Neural cell (in vitro differentiated cells): ENCODE results near the gene MCFD2. TPM values are rescaled to one million over a fixed set of nuclear protein-coding genes. Genes with fewer than 3 reads are reported as not detected.
"Not testable (repeated sequence)": the region's sequence is repeated elsewhere in the genome, so short reads cannot be mapped to it uniquely, and the experiment has no call there.

Source experiments
- H2AFZ ChIP-seq: fragments of 200-600, 300-800 bp; sonication (generic), shearing (Covaris generic); 2 replicates; pipeline ENCODE4 v1.6.0; 2014; ENCODE audit warnings: low read depth, mild to moderate bottlenecking, antibody characterized with exemption, low read length, moderate library complexity
- H3F3A ChIP-seq: fragments of 200-600 bp; shearing (Covaris generic); 2 replicates; pipeline ENCODE4 v1.6.1; 2016; ENCODE audit warnings: mild to moderate bottlenecking, moderate library complexity, mixed read lengths, antibody characterized with exemption, low read length; ENCODE audit not compliant: insufficient read depth, poor library complexity, severe bottlenecking
- H3K27ac ChIP-seq: fragments of 200-600, 300-800 bp; sonication (generic), shearing (Covaris generic); 2 replicates; pipeline ENCODE4 v1.5.1; 2014; ENCODE audit warnings: mild to moderate bottlenecking, low read length, moderate library complexity
- H3K27me3 ChIP-seq: fragments of 300-800, 200-600 bp; sonication (generic), shearing (Covaris generic); 2 replicates; pipeline ENCODE4 v1.6.0; 2014; ENCODE audit warnings: mild to moderate bottlenecking, low read depth, low read length, moderate library complexity; ENCODE audit not compliant: insufficient read depth
- H3K36me3 ChIP-seq: fragments of 300-800, 200-600 bp; sonication (generic), shearing (Covaris generic); 2 replicates; pipeline ENCODE4 v1.5.1; 2014; ENCODE audit warnings: mild to moderate bottlenecking, antibody characterized with exemption, low read length, moderate library complexity; ENCODE audit not compliant: insufficient read depth
- H3K4me2 ChIP-seq: fragments of 300-800, 200-600 bp; sonication (generic), shearing (Covaris generic); 2 replicates; pipeline ENCODE4 v1.6.0; 2014; ENCODE audit warnings: mild to moderate bottlenecking, low read length
- H3K4me3 ChIP-seq: fragments of 300-800, 200-600 bp; sonication (generic), shearing (Covaris generic); 2 replicates; pipeline ENCODE4 v1.5.1; 2014; ENCODE audit warnings: mild to moderate bottlenecking, low read length, moderate library complexity
- H3K79me2 ChIP-seq: fragments of 200-600 bp; shearing (Covaris generic); replicated peaks from 2 replicates; pipeline ENCODE4 v1.6.0; 2014; ENCODE audit warnings: mild to moderate bottlenecking, low read length, moderate library complexity; ENCODE audit not compliant: insufficient read depth
- H3K9ac ChIP-seq: fragments of 300-800, 200-600 bp; sonication (generic), shearing (Covaris generic); 2 replicates; pipeline ENCODE4 v1.6.1; 2016; ENCODE audit warnings: mild to moderate bottlenecking, low read length, mixed read lengths
- H3K9me2 ChIP-seq: fragments of 200-600 bp; shearing (Covaris generic); 2 replicates; pipeline ENCODE4 v1.6.1; 2016; ENCODE audit warnings: mild to moderate bottlenecking, low read length, mixed read lengths; ENCODE audit not compliant: insufficient read depth
- H3K9me3 ChIP-seq: fragments of 200-600, 300-800 bp; sonication (generic), shearing (Covaris generic); 2 replicates; pipeline ENCODE4 v1.6.1; 2016; ENCODE audit warnings: mild to moderate bottlenecking, mixed run types, low read length, moderate library complexity, mixed read lengths
- H4K20me1 ChIP-seq: fragments of 200-600 bp; shearing (Covaris generic); 2 replicates; pipeline ENCODE4 v1.6.1; 2016; ENCODE audit warnings: mild to moderate bottlenecking, mixed run types; ENCODE audit not compliant: insufficient read depth
- EP300 ChIP-seq: fragments of 450-650 bp; conservative IDR thresholded peaks from 2 replicates; pipeline ENCODE4 v1.6.1; 2014; ENCODE audit warnings: antibody characterized with exemption, mild to moderate bottlenecking, moderate library complexity; ENCODE audit not compliant: poor library complexity, severe bottlenecking
- EZH2 ChIP-seq: fragments of 200-600, 300-800 bp; shearing (Covaris generic), sonication (generic); IDR thresholded peaks from 2 replicates; pipeline ENCODE4 v1.6.1; 2014; ENCODE audit warnings: antibody characterized with exemption, low read length, borderline replicate concordance, mild to moderate bottlenecking; ENCODE audit not compliant: insufficient read depth, poor library complexity, severe bottlenecking
- MXI1 ChIP-seq: fragments of 450-650 bp; conservative IDR thresholded peaks from 2 replicates; pipeline ENCODE4 v1.6.1; 2014; ENCODE audit warnings: antibody characterized with exemption, mild to moderate bottlenecking; ENCODE audit not compliant: poor library complexity, severe bottlenecking
- POLR2AphosphoS5 ChIP-seq: IDR thresholded peaks from 2 replicates; pipeline ENCODE4 v1.6.1; 2012
- RAD21 ChIP-seq: fragments of 450-650 bp; conservative IDR thresholded peaks from 2 replicates; pipeline ENCODE4 v1.6.1; 2014; ENCODE audit warnings: antibody characterized with exemption, mild to moderate bottlenecking, moderate library complexity
- SMC3 ChIP-seq: fragments of 450-650 bp; conservative IDR thresholded peaks from 2 replicates; pipeline ENCODE4 v1.6.1; 2014; ENCODE audit warnings: antibody characterized with exemption, mild to moderate bottlenecking, moderate library complexity; ENCODE audit not compliant: poor library complexity
- TAF1 ChIP-seq: IDR thresholded peaks from 2 replicates; pipeline ENCODE4 v1.6.1; 2012; ENCODE audit warnings: low read depth
- polyA plus RNA-seq: library from polyadenylated mRNA; depleted of rRNA; stranded (reverse); fragments of >200 nt; gene quantifications from 2 replicates; pipeline ENCODE4 v1.2.3, GENCODE V29; 2014
- TF ChIP-seq, protein P1 (sequence below): fragments of 450-650 bp; IDR thresholded peaks from 2 replicates; pipeline ENCODE4 v1.5.1; 2014; ENCODE audit warnings: antibody characterized with exemption, mild to moderate bottlenecking, moderate library complexity; ENCODE audit not compliant: poor library complexity, severe bottlenecking
- TF ChIP-seq, protein P2 (sequence below): IDR thresholded peaks from 2 replicates; pipeline ENCODE4 v1.6.1; 2012; ENCODE audit warnings: borderline replicate concordance

Gene MCFD2
- polyA plus RNA-seq, 1 donor from 2014 or later: 78.8 TPM

DNA sequence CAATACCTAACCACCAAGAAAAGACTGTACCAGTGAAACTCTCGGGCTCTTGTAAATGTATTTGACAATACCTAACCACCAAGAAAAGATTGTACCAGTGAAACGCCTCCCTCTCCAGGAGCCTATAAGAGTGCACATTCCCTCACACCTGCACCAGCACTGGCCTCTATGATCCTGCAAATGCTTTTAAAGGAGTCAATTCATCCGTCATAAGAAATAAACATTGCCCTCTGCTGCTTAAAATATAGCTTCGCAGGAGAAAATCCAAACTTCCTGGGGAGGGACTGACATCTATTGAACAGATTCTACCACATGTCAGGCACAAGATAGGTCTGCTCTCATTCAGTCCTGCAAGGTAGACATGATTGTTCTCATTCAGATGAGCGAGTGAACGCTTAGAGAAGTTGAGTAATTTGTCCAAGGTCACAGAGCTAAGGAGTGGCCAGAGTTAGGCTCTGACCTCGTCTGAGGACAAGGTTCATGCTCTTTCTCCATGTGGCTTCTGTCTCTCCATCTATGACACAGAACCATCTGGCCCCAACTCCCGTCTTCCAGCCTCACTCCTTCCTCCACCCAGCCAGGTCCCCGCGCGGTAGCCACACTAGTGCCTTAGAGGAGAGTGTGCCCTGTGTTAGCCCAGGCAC lies 38.7 kb downstream of the MCFD2 start:
- Histone ChIP-seq H4K20me1 (no peaks in the 10 kb centered on the region), H3K9me2 (no peaks in the 10 kb centered on the region), H3K36me3 (no peaks in the 10 kb centered on the region), H3F3A (no peaks in the 10 kb centered on the region), H3K9me3 (no peaks in the 10 kb centered on the region), H3K27ac (no peak overlapping the region), H3K4me3 (no peak overlapping the region), H3K9ac (no peak overlapping the region), H3K27me3 (no peaks in the 10 kb centered on the region), H2AFZ (no peak overlapping the region), H3K79me2 (no peaks in the 10 kb centered on the region), H3K4me2 (no peak overlapping the region)
- peak; percentile 53 for TF ChIP-seq RAD21
- no peak for TF ChIP-seq EZH2
- TF ChIP-seq TAF1: no peak
- TF ChIP-seq, protein P1, sequence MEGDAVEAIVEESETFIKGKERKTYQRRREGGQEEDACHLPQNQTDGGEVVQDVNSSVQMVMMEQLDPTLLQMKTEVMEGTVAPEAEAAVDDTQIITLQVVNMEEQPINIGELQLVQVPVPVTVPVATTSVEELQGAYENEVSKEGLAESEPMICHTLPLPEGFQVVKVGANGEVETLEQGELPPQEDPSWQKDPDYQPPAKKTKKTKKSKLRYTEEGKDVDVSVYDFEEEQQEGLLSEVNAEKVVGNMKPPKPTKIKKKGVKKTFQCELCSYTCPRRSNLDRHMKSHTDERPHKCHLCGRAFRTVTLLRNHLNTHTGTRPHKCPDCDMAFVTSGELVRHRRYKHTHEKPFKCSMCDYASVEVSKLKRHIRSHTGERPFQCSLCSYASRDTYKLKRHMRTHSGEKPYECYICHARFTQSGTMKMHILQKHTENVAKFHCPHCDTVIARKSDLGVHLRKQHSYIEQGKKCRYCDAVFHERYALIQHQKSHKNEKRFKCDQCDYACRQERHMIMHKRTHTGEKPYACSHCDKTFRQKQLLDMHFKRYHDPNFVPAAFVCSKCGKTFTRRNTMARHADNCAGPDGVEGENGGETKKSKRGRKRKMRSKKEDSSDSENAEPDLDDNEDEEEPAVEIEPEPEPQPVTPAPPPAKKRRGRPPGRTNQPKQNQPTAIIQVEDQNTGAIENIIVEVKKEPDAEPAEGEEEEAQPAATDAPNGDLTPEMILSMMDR: peak; percentile 52
- TF ChIP-seq MXI1: no peak
- peak; percentile 52 for TF ChIP-seq SMC3
- TF ChIP-seq, protein P2, sequence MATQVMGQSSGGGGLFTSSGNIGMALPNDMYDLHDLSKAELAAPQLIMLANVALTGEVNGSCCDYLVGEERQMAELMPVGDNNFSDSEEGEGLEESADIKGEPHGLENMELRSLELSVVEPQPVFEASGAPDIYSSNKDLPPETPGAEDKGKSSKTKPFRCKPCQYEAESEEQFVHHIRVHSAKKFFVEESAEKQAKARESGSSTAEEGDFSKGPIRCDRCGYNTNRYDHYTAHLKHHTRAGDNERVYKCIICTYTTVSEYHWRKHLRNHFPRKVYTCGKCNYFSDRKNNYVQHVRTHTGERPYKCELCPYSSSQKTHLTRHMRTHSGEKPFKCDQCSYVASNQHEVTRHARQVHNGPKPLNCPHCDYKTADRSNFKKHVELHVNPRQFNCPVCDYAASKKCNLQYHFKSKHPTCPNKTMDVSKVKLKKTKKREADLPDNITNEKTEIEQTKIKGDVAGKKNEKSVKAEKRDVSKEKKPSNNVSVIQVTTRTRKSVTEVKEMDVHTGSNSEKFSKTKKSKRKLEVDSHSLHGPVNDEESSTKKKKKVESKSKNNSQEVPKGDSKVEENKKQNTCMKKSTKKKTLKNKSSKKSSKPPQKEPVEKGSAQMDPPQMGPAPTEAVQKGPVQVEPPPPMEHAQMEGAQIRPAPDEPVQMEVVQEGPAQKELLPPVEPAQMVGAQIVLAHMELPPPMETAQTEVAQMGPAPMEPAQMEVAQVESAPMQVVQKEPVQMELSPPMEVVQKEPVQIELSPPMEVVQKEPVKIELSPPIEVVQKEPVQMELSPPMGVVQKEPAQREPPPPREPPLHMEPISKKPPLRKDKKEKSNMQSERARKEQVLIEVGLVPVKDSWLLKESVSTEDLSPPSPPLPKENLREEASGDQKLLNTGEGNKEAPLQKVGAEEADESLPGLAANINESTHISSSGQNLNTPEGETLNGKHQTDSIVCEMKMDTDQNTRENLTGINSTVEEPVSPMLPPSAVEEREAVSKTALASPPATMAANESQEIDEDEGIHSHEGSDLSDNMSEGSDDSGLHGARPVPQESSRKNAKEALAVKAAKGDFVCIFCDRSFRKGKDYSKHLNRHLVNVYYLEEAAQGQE: no peak
- no peak for TF ChIP-seq EP300
- TF ChIP-seq POLR2AphosphoS5: no peak

DNA sequence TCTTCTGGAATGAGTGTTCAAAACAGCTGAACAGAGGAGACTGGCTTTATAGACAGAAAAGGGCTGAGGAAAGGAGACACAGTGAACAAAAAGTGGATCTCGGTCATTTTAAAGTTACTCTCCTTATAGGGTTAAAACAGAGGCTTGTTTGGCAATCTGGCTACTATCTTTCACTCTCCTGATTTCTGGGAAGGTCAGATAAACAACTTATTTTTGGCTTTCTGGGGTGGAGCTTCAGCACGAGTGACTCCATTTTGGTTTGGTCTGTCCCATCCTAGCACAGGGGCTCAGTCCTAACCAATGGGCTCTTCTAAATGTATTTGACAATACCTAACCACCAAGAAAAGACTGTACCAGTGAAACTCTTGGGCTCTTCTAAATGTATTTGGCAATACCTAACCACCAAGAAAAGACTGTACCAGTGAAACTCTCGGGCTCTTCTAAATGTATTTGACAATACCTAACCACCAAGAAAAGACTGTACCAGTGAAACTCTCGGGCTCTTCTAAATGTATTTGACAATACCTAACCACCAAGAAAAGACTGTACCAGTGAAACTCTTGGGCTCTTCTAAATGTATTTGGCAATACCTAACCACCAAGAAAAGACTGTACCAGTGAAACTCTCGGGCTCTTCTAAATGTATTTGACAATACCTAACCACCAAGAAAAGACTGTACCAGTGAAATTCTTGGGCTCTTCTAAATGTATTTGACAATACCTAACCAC lies 39.5 kb downstream of the MCFD2 start:
- not testable (repeated sequence) for H3K4me2 ChIP-seq, H3K36me3 ChIP-seq, H3K4me3 ChIP-seq, H2AFZ ChIP-seq, H3K9ac ChIP-seq, H3K9me2 ChIP-seq, H3K9me3 ChIP-seq, H3K27ac ChIP-seq, H3K79me2 ChIP-seq, H4K20me1 ChIP-seq, H3K27me3 ChIP-seq, H3F3A ChIP-seq
